ENCODE measurements around the gene PRR36.
"Not testable (repeated sequence)": the region's sequence is repeated elsewhere in the genome, so short reads cannot be mapped to it uniquely, and the experiment has no call there.

The PRR36 gene

DNA sequence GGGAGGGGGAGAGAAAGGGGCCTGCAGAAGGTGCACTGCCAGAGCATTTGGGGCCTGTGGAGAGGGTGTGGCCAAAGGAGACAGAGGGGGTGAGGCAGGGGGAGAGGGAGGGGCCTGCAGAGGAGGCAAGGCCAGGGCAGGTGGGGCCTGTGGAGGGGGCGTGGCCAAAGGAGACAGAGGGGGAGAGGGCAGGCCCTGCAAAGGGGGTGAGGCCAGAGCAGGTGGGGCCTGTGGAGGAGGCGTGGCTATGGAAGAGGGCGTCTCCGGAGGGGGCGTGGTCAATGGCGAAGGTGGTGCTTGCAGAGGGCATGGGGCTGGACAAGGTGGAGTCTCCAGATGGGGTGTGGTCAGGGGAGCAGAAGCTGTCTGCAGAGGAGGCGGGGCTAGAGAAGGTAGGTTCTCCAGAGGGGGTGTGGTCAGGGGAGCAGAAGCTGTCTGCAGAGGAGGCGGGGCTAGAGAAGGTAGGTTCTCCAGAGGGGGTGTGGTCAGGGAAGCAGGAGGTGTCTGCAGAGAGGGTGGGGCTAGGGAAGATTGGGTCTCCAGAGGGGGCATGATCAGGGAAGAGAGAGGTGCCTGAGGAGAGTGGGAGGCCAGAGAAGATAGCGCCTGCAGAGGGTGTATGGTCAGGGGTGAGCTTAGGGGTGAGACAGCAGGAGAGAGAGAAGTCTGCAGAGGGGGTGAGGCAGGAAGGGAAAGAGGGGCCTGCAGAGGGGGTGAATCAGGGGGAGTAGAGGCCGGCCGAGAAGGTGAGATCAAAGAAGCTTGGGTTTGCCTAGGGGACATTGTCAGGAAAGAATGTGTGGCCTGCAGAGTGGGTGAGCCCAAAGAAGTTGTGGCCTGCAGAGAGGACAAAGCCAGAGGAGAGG lies 3.4 kb downstream of the PRR36 start:
- DNase-seq = peak; percentile 60 to 68

GRCh38 chr19:7869910-7870511 lies 4.2 kb downstream of the PRR36 start:
- DNase-seq = peak; percentile 51 to 56

DNA sequence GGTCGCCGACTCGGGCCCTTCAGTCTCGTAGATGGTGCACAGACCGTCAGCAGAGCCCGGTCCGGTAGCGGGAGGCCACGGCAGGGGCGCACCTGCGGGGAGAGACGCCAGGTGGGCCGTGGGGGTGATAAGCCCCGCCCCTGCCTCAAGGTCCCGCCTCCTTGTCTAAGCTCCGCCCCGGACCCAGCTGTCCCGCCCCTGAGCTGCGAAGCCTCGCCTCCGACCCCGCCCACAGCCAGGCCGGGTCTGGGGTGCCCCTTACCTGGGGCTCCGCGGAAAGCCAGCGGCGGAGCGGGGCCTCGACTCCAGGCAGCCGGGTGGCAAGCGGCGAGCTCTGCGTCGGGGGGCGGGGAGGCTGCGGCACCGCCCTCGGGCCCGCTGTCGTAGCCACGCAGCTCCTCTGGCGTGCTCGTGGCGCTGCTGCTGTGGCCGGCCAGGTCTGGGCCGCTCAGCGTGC lies 4.7 kb downstream of the PRR36 start:
- DNase-seq = peak; percentile 74 to 78

DNA sequence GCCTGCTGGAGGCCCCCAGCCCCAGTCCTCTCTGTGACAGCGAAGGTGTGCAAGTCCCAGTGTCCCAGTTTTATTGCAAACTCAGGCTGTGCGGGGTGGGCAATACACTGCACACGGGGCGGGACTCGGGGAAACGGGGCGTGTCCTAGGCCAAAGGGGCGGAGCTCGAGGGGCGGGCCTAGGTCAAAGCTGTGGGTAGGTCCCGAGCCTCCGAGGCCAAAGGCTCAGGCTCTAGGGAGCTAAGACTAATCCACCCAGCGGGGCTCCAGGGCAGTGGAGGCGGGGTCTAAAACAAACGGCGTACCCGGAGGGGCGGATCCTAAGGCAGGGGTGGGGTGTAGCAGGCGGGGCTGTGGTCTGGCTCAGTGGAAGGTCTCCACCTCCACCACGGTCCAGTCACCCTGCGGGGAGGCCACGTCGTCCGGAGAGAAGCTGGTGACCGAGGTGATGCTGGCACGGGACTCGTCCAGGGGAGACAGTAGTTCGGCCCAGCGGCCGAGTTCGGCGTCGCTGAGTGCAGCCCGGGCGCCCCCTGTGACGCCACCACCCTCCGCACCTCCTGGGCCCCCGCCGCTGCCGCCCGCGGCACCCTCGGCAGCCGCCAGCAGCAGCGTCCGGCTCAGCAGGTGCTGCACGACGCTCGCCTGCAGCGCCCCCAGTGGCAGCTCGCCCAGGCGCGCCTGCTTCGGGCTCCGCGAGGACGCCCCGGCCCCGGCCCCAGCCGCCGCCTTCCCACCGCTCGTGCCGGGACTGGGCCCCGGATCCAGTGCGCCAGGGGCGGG lies 5.3 kb downstream of the PRR36 start:
- peak; percentile 81 for DNase-seq

DNA sequence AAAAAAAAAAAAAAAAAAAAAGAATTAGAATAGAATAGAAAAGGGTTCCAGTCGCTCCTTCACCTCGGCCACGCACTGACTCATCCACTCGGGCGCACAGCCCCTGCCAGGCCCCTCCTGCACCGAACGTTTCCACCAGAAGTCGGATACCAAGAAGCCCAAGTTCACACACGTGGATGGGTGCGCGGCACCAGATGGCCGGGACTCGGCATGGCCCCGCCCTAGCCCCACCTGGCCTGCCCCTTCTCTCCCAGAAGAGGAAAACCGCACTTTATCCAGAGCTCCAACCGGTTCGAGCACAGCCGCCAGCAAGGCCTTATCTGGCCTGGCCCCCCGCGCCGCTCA lies 5.9 kb downstream of the PRR36 start:
- no peak for DNase-seq

DNA sequence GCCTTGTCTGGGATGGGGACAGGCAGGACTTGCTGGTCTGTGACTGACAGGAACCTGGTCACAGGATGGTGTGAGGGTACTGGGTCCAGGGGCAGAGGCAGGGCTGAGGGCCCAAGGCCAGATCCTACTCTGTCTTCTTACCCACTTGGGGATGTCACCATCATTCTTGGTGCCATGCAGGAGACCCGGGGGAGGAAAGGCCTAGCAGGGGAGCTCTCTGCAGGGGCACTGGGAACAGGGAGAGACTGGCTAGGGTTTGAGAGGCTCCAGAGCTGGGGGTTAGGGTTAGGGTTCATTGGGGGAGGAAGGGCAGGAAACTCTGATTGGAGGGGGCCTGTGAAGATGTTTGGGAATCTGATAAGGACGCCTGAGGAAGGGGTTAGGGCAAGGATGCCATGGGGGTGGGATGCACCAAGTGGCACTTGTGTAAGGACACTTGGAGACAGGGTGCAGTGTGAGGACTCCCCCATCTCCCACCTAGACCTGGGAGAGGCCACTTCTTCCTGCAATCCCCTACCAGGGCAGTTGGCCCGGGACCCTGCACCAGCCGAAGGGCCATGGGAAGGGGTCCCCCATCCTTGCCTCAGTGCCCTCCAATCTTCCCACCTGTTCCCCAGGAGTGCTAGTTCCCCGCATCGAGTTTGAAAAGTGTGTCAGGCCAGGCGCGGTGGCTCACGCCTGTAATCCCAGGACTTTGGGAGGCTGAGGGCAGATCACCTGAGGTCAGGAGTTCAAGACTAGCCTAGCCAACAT lies 6.9 kb downstream of the PRR36 start:
- DNase-seq = no peak

- no peak for DNase-seq
Measured at GRCh38 chr19:7866399-7867091, 7.6 kb downstream of the PRR36 start.

GRCh38 chr19:7865262-7865911 lies 8.8 kb downstream of the PRR36 start:
- no peak for DNase-seq

- no peak for DNase-seq
Measured at GRCh38 chr19:7864690-7865074, 9.5 kb downstream of the PRR36 start.

DNA sequence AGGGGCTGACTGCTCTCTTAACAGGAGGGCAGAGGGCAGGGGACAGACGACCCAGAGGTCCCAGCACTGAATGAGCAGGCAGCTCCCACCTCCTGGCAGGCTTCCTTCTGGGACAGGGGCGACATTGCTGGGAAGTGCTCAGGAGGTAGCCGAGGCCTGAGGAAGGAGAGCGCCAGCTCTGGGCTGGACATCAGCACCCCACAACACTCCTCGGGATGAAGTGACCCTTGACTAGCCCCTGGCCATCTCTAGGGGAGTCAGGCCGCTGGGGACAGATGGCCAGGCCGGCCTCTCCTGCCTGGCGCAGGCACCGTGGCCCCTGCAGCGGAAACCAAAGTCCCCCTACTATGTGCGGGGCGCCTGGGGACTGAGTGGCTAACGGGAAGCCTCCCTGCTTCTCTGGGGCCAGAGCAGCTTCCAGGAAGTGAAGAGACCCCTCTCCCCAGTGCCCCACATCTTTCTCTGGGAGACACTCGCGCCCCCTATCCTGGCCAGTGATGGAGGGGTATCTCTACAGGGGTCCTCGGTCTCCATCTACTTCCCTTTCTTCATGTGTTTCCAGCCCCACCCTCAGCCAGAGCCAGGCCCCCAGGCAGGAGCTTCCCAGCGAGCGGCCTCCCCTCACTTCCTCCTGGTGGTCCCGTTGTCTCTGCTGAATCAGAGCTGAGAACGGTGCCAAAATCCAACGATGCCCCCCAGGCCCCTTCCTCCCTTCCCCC lies 10.1 kb downstream of the PRR36 start:
- DNase-seq = no peak

GRCh38 chr19:7863157-7863970 lies 10.8 kb downstream of the PRR36 start:
- no peak for DNase-seq

GRCh38 chr19:7862413-7862951 lies 11.7 kb downstream of the PRR36 start:
- DNase-seq = peak; percentile 72 to 76

- no peak for DNase-seq
Measured at GRCh38 chr19:7861619-7862412, 12.4 kb downstream of the PRR36 start.

- no peak for DNase-seq
Measured at GRCh38 chr19:7860714-7861618, 13.2 kb downstream of the PRR36 start.

- no peak for DNase-seq
Measured at GRCh38 chr19:7859831-7860713, 14.1 kb downstream of the PRR36 start.

GRCh38 chr19:7859087-7859486 lies 15.1 kb downstream of the PRR36 start:
- not testable (repeated sequence) for DNase-seq

Measured in activated CD4-positive, alpha-beta T cell treated with anti-CD3 and anti-CD28 coated beads, Interleukin-2, amount 50 U/mL, for 48 hours (primary cell).